ENCODE data around the gene AVPR1B.

The AVPR1B gene, protein sequence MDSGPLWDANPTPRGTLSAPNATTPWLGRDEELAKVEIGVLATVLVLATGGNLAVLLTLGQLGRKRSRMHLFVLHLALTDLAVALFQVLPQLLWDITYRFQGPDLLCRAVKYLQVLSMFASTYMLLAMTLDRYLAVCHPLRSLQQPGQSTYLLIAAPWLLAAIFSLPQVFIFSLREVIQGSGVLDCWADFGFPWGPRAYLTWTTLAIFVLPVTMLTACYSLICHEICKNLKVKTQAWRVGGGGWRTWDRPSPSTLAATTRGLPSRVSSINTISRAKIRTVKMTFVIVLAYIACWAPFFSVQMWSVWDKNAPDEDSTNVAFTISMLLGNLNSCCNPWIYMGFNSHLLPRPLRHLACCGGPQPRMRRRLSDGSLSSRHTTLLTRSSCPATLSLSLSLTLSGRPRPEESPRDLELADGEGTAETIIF

DNA sequence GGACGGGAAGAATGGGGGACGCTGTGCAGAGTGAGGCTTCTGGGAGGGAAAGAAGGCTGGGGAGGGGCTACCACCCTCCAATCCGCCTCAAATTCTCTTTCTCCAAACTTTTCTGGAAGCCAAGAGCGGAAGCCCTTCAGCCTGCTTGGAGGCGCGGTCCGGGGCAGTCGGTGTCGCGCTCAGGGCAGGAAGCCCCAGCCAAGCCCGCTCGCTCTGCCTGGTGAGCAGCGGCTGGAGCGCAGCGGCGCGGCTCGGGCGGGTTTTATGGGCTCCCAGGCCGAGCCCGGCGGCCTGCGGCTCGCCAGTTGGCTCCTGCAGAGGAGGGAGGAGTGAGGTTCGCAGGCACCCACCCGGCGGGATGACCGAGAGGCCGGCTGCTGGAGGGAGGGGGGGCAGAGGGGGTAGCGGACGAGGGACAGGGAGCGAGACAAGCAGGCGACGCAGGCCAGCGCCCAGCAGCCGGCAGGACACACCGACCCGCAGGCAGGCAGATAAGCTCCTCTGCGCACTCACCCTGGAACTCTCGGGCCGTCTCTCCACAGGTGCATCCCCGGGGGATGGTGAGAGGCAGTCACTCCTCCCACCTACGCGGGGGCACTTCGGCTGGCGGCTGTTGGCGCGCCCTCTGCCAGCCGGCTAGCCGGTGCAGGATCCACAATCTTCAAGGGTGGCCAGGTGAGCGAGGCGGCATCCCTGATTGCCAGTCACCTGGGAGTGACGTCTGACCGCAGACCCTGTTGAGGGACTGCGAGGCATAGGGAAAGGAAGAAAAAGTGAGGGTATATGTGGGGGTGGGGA lies at the start of gene AVPR1B:
AVPR1B (minus strand) TSS at position 238 of the 798 bp plus-strand sequence. CDS start 498 bp downstream, outside the sequence.
- peak; percentile 9 for DNase-seq

GRCh38 chr1:206145771-206146290 lies 28.6 kb upstream of the AVPR1B start:
- no peak for DNase-seq

DNA sequence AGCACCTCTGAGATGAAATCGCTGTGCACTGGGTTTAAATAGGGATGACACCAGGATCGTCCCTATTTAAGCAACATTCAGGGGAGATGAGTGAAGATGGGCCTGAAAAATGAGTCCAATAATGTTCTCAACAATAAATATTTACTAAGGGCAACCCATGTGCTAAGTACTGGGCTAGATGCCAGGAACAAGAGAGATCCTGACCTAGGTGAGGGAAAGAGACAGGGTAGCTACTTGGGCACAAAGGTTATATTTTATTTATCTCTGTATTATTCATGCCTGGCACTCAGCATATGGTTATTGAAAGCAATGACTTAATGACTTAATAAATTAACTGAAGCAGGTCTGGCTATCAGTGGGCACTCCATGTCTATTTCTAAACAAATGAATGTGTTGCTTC lies 27.4 kb upstream of the AVPR1B start:
- no peak for DNase-seq

DNA sequence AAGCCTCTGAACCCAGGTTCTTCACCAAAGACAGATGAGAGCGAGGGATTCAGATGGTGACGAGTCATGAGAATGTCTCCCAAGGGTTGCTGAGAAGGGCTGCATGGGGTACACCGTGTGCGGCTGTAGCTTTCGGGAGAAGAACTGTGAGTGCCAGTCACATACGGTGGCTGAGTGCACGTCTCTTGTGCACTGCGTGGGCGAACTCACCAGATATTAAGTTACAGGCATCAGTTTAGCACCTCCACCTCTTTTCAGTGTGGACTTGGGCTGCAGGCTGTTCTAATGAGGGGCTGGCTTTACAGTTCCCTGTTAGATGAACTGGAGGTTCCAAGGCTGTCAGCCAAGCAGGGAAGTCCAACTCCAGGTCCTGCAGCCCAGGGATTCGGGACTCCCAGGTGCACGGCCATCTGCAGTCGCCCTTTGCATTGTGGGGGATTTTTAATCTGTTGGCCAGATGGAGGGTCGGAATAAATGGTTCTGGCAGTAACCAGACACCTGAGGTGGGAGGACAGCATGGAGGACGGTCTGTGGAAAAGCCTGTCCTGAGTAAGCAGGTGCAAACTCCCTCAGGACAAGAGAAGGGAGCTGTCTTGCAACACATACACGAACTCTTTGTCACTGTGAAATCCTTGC lies 26.5 kb upstream of the AVPR1B start:
- no peak for DNase-seq

DNA sequence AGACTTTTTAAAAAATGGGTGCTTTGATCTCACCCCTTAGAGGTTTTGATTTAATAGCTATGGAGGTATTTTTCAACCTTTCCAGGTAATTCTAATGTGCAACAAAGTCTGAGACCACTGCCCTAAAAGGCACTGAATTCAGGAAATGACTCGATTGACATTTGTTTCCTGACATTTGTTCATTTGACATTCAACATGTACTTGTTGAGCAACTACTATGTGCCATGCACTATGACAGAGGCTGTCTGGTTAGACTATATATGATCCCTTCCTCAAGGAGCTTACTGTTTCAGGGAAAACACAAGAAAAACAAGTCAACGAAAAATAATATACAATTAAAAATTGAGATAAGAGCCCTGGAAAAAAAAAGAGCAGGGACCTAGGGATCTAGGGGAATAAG lies 25.6 kb upstream of the AVPR1B start:
- DNase-seq = no peak

DNA sequence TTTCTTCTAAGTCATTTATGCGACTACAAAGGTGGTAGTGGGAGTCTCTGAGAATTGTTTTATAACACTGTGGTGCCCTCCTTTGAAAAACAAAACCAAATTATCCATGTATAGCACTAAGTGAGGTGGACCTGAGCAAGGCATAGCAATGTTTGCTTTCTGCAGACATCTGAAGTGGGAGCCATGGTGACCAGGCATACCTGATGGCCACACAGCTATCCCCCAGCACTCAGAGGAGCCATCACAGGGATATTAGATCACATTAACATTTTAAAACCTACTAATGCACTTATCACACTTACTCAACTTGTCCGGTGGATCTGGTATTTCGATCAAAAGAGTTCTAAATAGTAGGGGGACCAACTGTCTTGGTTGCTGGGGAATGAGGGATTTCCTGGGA lies 24.8 kb upstream of the AVPR1B start:
- no peak for DNase-seq

- DNase-seq = no peak
Observed at GRCh38 chr1:206136241-206136640, 19.1 kb upstream of the AVPR1B start.

DNA sequence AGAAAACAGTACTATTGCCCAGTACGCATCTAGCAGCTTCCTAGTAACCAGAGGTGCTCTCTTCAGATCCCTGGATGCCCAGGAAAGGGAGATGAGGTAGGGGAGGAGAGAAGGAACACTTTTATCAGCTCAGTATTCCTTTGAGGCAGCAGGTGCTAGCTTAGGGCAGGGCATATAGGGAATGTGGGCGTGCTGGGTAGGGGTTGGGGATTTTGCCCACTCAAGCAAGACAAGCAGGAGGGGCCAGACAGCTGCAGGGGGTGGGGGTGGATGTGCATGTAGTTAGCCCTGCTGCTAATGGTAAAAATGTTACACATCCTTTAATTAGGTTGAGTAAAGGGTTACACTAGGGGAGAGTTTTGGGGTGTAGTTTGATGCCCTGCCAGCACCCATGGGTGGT lies 18.1 kb upstream of the AVPR1B start:
- DNase-seq = no peak

DNA sequence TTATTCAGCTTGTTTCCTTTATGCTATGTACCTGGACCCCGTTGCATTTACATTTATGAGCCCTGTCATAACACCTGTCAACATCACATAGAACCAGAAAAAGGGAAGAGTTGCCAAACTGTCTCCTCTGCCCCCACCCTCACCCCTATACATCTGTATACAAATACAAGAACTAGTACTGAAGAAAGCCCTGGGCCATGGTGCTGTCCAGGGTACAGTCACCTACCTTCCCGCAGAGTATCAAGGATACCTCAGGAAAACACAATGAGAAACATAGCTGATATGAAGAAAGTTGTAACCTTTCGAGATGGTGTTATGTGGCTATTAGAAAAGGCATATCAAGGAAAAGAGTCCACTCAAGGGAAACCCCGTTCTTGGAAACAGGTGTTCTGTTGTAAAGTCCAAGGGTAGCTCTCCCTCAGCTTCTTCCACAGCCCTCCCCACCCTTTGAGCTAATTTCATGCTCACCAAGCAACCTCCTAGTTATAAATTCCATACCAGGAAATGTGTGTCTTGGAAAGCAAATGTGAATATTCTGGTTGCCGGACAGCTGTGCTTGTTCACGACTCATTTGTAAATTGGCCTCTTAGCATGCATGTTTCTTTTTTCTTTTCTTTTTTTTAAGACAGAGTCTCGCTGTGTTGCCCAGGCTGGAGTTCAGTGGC lies 16.7 kb upstream of the AVPR1B start:
- DNase-seq = no peak

GRCh38 chr1:206131037-206131436 lies 13.8 kb upstream of the AVPR1B start:
- no peak for DNase-seq

DNA sequence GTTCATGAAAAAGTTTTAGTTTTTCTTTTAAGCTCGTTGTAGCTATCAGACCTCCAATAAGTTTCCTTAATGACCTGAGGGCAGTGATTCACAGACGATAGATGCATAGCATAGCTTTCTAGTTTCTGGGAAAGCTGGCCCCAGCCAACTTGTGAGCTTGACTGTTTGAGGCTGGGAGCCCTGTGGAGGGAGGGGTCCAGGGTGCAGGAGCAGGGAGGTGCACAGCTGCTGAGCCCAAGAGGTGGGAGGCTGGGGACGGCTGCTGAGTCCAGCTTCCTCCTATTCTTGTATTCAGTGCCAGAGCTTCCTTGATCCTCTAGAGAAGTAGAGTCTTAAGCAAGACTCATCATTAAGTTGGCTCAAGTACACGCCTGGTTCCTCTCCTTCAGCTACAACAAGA lies 11.0 kb upstream of the AVPR1B start:
- no peak for DNase-seq

GRCh38 chr1:206127336-206127735 lies 10.1 kb upstream of the AVPR1B start:
- DNase-seq = no peak

GRCh38 chr1:206125346-206125745 lies 8.2 kb upstream of the AVPR1B start:
- DNase-seq = no peak

DNA sequence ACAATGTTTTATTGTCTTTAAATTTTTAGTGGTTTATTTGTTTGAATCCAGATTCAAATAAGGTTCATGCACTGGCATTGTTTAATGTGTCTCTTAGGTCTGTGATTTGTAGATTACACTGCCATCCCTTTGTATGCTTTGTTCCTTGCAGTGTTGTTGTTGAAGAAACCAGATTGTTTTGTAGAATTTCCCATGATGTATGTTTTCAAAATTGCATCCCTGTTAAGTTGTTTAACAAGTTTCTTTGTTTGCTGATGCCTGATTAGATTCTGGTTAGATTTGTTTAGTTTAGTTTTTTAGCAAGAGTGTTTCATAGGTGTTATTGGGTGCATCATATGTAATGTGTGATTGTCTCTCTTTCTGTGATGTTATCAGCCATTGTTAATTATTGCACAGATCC lies 5.5 kb upstream of the AVPR1B start:
- DNase-seq = no peak

- DNase-seq = no peak
Observed at GRCh38 chr1:206121269-206121668, 4.1 kb upstream of the AVPR1B start.

- no peak for DNase-seq
Observed at GRCh38 chr1:206120406-206120805, 3.2 kb upstream of the AVPR1B start.

DNA sequence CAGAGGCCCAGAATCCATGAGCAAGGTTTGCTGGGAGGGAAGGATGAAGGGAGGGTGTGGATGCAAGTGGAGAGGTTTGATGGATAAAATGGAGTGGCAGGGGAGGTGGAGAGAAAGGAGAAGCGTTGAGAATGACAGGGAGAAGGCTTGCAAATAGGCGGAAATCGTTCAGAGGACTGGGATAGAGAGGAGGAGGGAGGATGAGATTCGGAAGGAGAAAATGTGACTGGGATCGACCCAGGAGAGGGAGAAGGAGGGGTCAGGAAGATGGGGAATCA lies 376 bp downstream of the AVPR1B start:
- DNase-seq = no peak

DNA sequence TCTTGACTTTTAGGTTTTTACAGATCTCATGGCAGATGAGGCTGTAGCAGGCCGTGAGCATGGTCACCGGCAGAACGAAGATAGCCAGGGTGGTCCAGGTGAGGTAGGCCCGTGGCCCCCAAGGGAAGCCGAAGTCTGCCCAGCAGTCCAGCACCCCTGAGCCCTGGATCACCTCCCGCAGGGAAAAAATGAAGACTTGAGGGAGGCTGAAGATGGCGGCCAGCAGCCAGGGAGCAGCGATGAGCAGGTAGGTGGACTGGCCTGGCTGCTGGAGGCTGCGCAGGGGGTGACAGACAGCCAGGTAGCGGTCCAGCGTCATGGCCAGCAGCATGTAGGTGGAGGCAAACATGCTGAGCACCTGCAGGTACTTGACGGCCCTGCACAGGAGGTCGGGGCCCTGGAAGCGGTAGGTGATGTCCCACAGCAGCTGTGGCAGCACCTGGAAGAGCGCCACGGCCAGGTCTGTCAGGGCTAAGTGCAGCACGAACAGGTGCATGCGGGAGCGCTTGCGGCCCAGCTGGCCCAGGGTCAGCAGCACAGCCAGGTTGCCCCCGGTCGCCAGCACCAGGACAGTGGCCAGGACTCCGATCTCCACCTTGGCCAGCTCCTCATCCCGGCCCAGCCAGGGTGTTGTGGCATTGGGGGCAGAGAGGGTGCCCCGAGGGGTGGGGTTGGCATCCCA lies 856 bp downstream of the AVPR1B start:
- no peak for DNase-seq

DNA sequence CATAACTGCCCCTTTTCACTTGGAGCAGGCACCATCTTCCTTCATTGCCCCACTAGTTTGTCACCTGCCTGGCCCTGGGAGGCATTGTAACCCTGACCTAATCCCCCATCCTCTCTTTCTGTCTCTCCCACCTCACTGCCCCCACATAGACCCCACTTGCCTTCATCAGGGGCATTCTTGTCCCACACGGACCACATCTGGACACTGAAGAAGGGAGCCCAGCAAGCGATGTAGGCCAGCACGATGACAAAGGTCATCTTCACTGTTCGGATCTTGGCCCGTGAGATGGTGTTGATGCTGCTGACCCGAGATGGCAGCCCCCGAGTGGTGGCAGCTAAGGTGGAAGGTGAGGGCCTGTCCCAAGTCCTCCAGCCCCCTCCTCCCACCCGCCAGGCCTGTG lies 1.4 kb downstream of the AVPR1B start:
- no peak for DNase-seq

GRCh38 chr1:206114692-206115640 lies 2.2 kb downstream of the AVPR1B start:
- no peak for DNase-seq

GRCh38 chr1:206112600-206113301 lies 4.4 kb downstream of the AVPR1B start:
- DNase-seq = no peak

Data from NCI-H1417 treated with DMSO at 0.1 percent for 48 hours (cell line).